Amniotic epithelial cell (primary cell): ENCODE data around the gene TOMM40L.
"Not testable (repeated sequence)": the region's sequence is repeated elsewhere in the genome, so short reads cannot be mapped to it uniquely, and the experiment has no call there.

Experiments used
- DNase-seq: peaks from one replicate; pipeline ENCODE4 v3.0.0-alpha.2; 2010; ENCODE audit warnings: low read depth

The TOMM40L gene

DNA sequence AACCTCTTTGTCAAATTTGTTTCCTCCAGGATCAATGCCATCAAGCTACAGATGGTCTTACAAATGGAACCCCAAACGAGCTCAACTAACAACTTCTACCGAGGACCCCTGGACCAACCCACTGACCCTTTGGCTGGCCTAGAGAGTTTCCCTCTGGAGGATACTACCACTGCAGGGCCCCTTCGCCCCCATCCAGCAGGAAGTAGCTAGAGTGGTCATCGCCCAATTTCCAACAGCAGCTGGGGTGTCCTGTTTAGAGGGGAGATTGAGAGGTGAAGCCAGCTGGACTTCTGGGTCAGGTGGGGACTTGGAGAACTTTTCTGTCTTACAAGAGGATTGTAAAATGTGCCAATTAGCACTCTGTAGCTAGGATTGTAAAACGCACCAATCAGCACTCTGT lies 31.2 kb downstream of the TOMM40L start:
- DNase-seq: not testable (repeated sequence)

DNA sequence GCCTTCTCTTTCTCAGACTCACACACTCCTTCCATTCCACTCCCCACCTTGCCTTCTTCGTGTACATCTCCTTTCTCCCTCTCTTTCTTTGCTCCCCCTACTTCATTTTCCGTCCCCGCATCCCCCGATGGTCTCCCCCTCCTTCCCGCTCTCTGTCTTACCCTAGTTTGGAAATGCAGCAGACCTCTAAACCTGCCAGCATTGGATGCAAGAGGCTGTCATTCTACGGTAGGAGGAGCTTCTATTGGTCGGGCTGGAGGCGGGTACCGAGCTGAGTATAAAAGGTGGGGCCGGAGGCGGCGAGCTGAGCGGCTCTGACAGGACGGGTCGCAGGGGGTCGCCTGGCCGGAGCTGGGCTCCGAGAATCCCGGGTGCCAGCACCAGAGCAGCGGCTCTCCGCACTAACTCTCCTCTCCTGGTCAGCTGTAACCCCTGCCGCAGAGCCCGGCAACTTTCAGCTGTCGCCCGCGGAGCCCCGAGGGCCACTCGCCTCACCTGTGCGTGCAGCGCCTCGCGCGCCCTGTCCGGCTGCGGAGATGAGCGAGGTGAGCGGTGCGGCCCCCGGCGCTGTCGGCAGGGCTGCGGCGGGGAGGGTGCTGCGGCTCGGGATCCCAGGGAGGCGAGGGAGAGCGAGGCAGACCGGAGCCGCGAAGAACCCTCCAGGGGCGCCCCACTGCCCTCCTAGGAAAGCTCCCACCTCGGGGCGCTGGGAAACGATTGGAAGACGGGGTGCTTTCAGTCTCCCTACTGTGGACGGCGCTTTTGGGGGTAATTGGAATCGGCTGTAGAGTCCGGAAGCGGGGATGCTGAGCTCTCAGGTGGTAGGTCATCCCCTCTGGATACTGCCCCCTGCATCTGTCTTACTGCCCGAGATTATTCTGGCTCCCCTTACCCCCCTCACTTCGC lies 32.8 kb downstream of the TOMM40L start, which contains the start of gene PCP4L1:
Gene PCP4L1 (plus strand): TSS at position 307 of the 906 bp plus-strand sequence. CDS start 230 bp downstream, at position 537.
- DNase-seq: peak; percentile 58

DNA sequence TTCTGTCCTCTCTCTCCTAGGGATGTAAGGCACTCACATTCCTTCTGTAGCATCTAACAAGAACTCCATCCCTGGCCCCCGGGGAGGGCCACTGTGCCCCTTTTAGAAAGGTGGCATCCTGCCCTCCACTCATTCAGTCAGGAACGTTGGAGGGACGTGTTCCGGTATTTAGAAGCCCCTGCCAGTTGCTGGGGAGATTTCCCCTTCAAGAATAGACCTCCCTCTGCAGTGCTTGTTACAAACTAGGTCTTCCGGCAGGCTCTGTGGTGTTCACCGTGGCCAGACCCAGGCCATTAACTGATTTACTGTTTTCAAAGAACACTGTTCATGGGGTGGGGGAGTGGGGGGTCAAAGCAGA lies 33.5 kb downstream of the TOMM40L start:
- no peak for DNase-seq

DNA sequence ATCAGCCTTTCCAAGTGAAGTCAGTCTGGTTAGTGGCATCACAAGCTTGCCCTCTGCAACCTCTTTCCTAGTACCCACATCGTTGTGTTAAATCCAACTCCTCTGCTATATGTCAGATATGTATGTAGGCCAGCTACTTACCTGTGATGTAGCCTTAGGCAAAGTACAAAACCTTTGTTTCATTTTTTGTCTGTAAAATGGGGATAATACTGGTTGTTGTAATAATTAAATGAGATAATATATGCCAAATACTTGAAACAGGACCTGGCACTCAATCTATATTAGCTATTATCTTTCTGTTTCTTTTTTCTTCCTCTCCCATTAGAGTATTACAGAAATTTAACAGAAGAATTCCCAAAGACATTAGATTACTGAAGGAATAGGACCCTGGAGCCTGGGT lies 33.9 kb downstream of the TOMM40L start:
- no peak for DNase-seq

DNA sequence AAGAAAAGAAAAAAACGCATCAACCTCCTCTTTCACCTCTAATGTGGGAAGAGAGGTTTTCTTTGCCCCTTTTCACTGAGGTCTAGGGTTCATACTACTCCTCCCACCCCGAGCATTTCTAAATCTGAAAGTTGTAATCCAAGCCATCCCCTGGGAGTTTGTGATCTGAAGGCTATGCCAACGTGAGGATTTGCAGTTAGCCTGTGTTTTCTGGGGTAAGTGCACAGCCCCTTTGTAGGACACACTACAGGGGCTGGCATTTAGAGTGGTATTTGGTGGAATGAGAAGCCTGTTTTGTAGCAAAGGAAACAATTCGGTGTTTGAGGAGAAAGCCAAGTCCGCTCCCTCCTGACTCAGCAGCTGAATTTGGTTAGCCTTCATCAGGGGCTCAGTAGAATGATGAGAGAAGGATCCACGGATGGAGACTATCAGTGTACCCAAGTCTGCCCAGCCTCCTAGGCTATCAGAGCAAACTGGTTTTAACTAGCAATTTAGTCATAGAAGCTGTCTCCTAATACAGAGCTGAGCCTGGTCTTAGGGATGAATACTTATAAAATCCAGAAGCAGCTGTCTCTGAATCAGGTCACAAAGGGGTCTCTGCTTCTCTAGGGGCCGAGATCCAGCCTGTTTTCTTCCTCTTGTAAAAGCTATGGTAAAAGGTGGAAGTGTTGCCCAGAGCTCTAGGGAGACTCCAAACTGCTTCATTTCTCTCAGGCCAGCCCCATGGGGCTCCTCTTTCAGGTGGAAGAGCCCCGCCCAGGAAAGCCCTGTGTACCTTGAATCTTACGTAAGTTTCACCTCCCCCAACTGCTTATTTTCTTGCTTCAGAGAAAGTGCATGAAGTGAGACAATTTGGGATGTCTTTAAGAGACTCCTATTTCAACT lies 34.8 kb downstream of the TOMM40L start:
- no peak for DNase-seq

DNA sequence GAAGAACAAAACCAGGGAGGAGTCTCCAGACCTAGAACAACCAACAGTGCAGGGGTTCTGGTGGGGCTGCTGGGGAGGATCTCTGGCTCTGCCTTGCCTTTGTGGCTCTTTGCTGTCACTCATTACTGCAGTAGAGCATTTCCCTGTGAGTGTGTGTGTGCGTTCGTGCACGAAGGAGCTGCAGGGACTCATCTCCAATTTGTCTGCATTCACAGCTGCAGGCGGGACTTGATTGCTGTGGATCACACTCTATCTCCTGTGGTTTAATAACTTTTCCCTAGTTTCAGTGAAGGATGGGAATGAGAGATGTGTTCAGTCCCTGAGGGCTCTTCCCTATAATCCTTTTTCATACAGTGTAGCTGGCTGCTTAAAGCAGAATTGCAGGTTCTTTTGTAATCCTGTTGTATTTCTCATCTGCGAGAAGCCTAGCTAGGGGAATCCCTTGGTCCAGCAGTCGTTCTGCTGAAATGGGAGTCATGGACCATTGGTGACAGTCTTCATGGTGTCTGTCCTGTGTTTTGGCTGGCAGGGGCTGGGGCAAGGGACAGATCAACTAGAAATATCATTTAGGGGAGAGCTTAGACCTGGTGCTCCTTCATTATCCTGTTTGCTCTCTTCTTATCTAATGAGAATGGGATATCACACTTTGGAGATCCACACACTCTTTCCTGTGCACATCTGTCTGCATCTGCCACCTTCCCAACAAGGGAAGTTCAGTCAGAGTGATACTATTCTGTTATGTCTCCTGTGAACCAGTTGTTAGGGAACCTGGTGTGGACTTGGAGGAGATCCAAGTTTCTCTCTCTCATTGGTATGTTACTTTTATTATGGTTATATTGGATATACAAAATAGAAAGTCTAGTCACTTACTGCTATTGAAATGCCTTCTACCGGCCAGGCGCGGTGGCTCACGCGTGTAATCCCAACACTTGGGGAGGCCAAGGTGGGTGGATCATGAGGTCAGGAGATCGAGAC lies 35.7 kb downstream of the TOMM40L start:
- DNase-seq: no peak

DNA sequence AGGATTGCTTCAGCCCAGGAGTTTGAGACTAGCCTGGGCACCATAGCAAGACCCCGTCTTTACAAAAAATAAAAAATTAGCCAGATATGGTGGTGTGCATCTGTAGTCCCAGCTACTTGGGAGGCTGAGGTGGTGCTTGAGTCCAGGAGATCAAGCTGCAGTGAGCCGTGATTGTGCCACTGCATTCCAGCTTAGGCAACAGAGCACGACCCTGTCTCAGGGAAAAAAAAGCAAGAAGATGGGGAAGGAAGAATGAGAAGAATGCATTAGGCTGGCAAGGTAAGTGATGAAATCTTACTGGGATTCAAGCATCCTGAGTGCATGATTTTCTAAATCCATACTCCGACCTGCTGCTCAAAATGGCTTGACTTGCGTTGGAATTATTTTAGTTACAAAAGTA lies 39.4 kb downstream of the TOMM40L start:
- peak; percentile 18 for DNase-seq

DNA sequence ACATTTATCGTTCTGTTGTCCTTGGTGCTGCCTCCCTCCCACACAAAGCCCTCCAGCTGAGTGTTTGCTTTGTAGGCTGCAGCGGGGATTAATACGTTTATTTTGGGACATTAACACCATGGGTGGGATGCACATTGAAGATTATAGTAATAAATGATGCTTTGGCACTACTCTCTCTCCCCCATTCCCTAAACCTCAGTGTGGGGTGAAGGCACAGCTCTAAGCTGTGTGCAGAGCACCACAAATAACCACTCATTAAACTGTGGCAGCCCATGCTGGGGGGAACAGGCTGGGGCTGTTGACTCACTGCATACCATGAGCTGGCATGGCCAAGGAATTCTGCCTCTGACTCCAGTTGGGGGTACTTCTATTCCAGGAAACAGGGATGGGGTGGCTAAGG lies 40.3 kb downstream of the TOMM40L start:
- peak; percentile 11 for DNase-seq

DNA sequence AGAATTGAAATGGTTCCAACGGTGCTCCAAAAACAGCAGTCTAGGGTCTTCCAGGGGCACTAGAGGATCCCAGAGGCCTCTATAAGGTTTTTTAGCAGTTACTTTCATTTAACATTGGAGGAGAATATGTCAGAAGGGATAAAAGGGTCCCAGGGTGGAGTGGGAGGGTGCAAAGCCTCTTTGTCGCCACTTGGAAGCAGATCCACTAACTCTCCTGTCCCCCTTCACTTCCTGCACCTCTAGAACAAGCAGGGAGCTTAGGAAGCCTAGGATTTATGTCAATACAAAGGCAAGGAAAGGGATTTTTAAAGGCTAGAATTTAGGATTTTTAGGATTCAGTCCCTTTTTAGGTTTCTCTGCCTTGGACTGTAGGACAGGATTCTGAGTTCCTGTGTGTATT lies 41.0 kb downstream of the TOMM40L start:
- DNase-seq: no peak

DNA sequence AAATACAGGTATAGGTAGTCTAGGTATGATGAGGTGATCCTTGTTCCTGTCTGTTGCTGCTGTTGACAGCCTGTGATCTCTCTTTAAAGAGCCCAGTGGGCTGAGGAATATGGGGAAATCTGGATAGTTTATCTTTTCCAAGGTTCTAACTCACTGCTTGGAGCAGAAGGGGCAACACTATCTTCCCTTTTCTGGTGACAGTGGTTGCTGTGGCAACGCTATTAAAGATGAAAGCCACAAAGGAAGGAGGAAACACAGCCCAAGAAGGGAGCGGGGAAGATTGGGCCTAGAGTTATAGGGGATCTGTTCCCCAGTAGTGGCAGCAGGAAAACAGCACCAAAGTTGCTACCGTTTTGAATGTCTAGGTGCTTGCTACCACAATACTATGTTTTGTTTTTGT lies 41.5 kb downstream of the TOMM40L start:
- DNase-seq: no peak

DNA sequence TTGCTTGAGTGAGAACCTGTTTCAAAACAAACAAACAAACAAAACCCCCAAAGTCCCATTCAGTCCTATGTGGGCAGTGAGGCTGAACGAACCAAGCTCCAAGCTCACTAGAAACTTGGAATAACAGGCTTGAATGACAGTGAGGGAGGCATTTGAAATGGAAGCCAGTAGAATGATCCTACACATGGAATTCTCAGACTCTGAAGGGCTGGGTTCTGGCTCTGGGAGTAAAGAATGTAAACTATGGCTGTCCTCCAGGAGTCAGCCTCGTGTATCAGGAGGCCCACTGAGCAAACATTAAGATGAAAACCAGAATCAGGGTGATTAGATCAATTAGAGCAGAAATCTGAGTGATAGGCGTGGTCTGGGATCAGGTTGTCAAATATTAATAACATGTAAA lies 47.5 kb downstream of the TOMM40L start:
- DNase-seq: no peak

DNA sequence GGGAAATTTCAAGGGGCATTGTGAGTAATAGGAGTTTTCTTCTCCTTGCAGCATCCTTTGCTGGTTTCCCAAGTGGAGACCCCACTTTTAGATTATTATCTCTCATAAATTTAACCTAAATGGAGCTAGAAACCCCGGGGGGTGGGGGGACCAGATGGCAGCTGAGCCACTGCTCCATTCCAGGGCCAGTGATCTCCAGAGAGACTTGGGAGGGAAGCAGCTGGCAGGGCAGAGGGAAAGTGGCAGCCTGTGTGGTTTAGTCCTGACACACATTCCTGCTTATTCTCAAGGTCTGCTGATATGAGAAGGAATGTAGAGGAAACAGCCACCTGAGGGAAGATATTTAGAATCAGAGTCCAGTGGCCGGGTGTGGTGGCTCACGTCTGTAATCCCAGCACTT lies 49.0 kb downstream of the TOMM40L start:
- no peak for DNase-seq
